GM12891 (cell line): ENCODE data around the gene PTPRR.

ENCODE experiments used
- DNase-seq: peaks from one replicate; pipeline ENCODE4 v3.0.0; 2011; ENCODE audit warnings: low spot score; ENCODE audit not compliant: insufficient read length
- FAIRE-seq: peaks from 2 replicates; lab custom pipeline; 2011; peaks lifted over from hg19 to GRCh38; lab: Jason Lieb, UNC
- PAX5 ChIP-seq: IDR thresholded peaks from 2 replicates; pipeline ENCODE4 v1.6.1; 2011; ENCODE audit warnings: low read length, moderate library complexity, mild to moderate bottlenecking; ENCODE audit not compliant: insufficient read depth, severe bottlenecking
- POLR2A ChIP-seq: IDR thresholded peaks from 2 replicates; pipeline ENCODE4 v1.6.1; 2011; ENCODE audit warnings: low read depth, low read length, control low read depth
- POLR2AphosphoS5 ChIP-seq: IDR thresholded peaks from 2 replicates; pipeline ENCODE4 v1.6.1; 2011; ENCODE audit warnings: low read depth, low read length, control low read depth
- POU2F2 ChIP-seq: IDR thresholded peaks from 2 replicates; pipeline ENCODE4 v1.6.1; 2011; ENCODE audit warnings: low read depth, mild to moderate bottlenecking, control low read depth, low read length, moderate library complexity
- SPI1 ChIP-seq: IDR thresholded peaks from 2 replicates; pipeline ENCODE4 v1.6.1; 2011; ENCODE audit warnings: low read depth, low read length, control low read depth
- TAF1 ChIP-seq: IDR thresholded peaks from 2 replicates; pipeline ENCODE4 v1.6.1; 2011; ENCODE audit warnings: low read depth, low read length, control low read depth

PTPRR gene

DNA sequence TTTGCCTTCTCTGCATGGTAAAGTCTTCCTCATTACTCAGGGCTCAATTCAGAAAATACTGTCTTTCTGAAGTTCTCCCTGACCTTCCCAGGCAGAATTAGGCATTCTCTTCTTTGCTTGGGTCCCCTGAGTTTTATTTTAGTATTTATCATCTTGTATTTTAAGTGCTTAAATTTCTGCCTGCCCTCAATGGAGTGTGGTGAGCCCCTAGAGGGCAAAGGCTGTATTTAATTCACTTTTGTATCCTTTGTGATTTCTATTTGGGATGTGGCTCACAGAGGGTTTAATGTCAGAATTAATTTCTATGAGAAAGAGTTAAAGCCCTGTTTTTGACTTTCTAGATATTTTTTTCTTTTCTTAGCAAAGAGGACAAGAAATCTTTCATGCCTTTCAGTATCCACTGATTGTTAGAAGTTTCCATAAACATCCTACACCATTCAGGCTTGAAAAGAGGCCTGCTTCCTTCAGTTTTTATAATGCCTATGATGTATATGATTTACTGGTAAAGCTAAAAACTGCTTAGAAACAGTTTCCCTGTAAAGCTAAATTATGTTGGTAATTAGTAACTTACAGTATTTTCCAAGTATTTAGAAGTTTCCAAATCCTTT lies 227.8 kb downstream of the PTPRR start:
- DNase-seq = no peak
- no peak for FAIRE-seq
- TF ChIP-seq POLR2AphosphoS5 = no peak
- TF ChIP-seq SPI1 = no peak
- no peak for TF ChIP-seq POLR2A
- no peak for TF ChIP-seq PAX5
- no peak for TF ChIP-seq TAF1
- no peak for TF ChIP-seq POU2F2

DNA sequence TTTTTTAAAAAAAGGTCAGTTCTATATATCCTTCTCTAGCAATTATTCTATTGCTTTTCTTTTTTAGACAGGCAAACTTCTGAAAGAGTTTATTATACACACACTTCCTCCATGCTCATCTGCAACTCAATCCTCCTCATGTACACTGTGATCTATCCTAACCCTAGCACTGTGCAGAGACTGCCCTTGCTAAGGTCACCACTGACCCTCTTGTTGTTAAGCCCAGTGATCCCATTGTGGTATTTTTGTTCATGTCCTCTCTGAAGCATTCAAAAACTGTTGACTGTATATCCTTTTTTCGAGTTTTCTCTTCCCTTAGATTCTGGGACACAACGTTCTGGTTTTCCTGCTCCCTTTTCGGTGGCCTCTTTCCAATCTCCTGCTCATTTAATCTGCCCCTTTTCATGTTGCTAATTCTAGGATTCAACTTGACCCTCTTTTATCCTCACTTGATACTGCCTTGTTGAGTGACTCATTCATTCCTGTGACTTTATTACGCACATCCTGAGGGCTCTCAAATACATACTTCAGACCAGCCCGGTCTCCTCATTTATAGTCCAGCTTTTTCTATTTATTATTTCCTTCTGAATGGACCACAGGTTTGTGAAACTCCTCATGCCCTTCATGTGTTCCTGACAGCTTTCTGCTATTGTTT lies 229.4 kb downstream of the PTPRR start:
- FAIRE-seq (no peak), DNase-seq (no peak)
- TF ChIP-seq POU2F2 (no peak), POLR2AphosphoS5 (no peak), POLR2A (no peak), PAX5 (no peak), SPI1 (no peak), TAF1 (no peak)

DNA sequence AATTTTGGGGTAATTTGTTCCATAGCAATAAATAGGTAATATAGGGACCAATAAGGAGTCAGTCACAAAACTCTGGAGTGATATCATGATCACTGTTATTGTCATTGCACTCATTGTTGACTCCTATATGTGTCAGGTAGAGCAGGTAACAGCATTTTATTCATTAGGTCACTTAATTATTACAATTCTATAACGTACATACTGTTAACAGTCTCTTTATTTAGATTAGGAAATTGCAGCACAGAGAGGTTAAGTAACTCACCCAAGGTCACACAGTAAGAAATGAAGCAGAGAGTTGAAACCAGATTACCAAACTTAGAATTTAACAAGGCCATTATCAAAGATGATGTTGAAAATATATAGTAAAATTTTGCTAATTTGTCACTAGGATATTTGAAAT lies 233.6 kb downstream of the PTPRR start:
- TF ChIP-seq TAF1 (no peak), SPI1 (no peak), POLR2A (no peak), PAX5 (no peak), POU2F2 (no peak)
- no peak for FAIRE-seq

DNA sequence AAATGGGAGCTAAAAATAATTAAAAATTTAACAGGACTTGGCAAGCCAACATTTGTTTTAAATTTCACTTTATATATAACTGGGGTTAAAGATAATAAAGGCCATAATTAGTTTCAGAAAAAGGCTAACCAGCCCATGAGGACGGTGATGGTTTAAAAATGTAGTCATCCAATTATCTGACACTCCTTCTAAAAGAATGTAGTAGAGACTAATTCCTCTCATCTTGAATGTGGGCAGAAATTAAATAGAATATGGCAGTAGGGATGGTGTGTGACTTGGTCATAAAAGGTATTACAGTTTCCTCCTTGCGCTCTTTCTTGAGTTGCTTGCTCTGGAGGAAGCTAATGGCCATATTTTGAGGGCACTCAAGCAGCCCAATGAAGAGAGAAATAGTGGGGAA lies 234.2 kb downstream of the PTPRR start:
- FAIRE-seq = no peak
- DNase-seq = no peak
- TF ChIP-seq POLR2A (no peak), SPI1 (no peak), PAX5 (no peak), POLR2AphosphoS5 (no peak), POU2F2 (no peak)

More for the DNA sequence above, 233.6 kb downstream of the PTPRR start:
- DNase-seq = no peak

DNA sequence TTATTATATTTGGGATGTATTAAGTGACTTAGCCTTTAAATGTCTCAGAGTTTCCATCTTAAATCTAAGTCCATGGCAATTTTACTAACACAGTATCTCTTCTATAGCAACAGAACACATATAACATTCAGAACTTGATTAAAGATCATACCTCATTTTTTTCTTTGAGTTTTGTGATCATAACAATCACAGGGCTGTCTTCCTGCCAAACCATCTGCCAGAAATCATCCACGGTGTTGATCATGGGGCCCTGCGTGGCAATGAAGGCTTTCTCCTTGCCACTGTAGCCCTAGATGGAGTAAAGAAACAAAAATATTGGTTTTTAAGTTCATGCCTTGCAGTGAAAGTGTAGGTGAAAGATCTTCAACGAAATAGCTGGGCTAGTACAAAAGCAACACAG lies 236.6 kb downstream of the PTPRR start:
- no peak for DNase-seq
- TF ChIP-seq PAX5 = no peak
- TF ChIP-seq TAF1 = no peak
- TF ChIP-seq POLR2A = no peak
- no peak for TF ChIP-seq POU2F2
- no peak for TF ChIP-seq POLR2AphosphoS5
- TF ChIP-seq SPI1 = no peak
- no peak for FAIRE-seq

DNA sequence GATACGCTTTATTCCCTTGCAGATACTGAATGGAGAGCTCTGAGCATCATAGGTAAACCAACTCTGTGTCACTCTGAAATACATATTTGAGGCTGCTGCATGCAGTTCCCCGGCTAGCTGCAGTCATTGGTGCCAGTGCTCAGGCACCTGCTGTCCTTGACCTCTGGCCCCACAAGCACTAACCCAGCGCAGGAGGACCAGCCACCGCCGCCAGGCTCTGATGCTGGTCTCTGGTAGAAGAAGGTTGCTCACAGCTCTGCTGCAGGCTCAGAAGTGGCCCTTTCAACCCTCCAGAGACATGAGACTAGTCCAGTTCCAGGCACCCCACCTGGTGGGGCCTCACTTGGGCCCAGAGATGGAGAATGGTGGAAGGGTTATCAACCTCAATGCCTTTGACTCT lies 248.8 kb downstream of the PTPRR start:
- no peak for FAIRE-seq
- DNase-seq = no peak
- TF ChIP-seq TAF1 (no peak), PAX5 (no peak), POU2F2 (no peak), POLR2A (no peak), SPI1 (no peak), POLR2AphosphoS5 (no peak)

DNA sequence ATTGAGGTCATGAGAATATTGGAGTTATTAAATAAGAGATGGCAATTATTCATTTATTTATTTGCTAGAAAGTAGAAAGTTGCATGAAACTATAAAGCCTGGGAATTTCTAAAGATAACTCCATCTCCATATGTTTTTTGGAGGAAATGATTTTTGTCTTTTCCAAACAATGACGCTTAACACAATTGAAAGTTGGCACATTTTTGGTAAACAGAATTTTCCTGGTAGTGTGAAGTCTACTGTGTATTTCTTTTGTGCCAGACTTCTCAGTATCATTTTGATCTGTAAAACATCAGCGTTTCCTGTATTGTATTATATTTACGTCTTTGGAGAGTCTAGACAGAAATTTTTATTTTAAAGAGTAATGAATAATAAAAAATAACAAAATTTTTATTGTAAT lies 249.6 kb downstream of the PTPRR start:
- FAIRE-seq (no peak), DNase-seq (no peak)
- TF ChIP-seq SPI1 (no peak), POU2F2 (no peak), PAX5 (no peak), TAF1 (no peak), POLR2A (no peak), POLR2AphosphoS5 (no peak)

DNA sequence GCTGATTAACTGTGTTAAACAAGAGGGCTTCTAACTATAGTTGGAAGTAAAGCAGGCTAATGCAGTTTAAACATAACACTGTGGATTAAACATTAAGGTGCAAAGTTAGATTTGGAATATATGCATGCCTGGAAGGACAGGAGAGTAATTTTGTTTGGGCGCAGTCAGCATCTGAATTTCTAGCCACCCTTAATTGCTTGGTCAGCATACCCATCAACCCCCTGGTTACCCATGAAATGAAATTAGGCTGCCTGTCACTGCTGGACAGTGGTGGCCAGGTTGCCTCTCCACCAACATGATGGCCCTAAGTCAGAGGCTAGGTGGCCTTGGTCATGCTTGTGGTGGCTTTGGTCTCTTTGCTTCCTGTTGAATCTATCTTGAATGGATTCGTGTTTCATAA lies 253.3 kb downstream of the PTPRR start:
- FAIRE-seq (no peak), DNase-seq (no peak)
- no peak for TF ChIP-seq POLR2A
- TF ChIP-seq POLR2AphosphoS5 = no peak
- TF ChIP-seq POU2F2 = no peak
- no peak for TF ChIP-seq TAF1
- no peak for TF ChIP-seq PAX5
- no peak for TF ChIP-seq SPI1

DNA sequence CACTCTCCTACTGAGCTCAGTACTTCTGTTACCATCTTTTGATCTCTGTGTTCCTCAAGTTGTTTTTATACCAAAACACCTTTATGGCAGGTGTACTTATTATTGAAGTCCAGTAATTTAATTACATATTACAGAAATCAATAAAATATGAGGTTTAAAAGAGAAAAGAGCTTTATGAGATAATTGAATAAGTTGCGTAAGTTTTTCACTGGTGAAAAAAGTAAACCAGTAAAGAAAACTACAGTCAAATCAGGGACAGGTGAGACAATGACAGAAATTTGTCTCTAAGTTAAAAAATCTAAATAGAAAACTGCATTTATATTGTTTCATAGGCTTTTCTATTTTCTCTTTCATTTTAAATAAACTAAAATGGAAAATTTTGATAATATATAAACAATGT lies 254.2 kb downstream of the PTPRR start:
- DNase-seq (no peak), FAIRE-seq (no peak)
- TF ChIP-seq TAF1 (no peak), POU2F2 (no peak), POLR2AphosphoS5 (no peak), POLR2A (no peak), PAX5 (no peak), SPI1 (no peak)

DNA sequence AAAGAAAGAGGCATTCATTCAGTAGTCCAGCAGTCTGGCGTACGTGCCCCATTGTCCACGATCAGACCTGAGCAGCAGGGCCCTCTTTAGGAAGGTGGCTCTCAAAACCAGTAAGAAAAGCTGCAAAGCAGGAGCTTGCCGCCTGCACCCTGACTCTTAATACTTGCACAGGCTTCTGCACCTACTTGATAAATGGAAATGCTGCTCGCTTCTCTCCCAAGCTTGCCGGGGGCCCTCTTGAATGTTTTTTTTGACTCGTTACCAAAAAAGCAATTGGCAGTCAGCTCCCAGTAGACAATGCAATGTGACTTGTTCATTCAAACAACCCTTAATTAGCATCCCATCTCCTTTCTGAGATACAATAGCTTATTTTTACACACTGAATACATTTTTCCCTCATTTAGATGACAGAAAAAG lies 256.1 kb downstream of the PTPRR start:
- TF ChIP-seq SPI1 = no peak
- no peak for TF ChIP-seq PAX5
- FAIRE-seq (no peak), DNase-seq (no peak)
